Liver (tissue), 9 donors: ENCODE data around the gene SPEG. TPM values are rescaled to one million over a fixed set of nuclear protein-coding genes. Genes with fewer than 3 reads are reported as not detected.

Experiments used
- DNase-seq: peaks from one replicate; pipeline ENCODE4 v3.0.0-alpha.2; 2017; ENCODE audit warnings: low spot score
- H3K27ac ChIP-seq, 2 donors: one replicate each; pipeline ENCODE4 v1.7.0; 2013; ENCODE audit warnings: inconsistent platforms in 2 of 2, low read length in 2 of 2, control low read depth in 1 of 2, low read depth in 1 of 2, mild to moderate bottlenecking in 1 of 2
- H3K27me3 ChIP-seq, 4 donors: one replicate each; pipeline versions ENCODE4 v1.6.1 to v1.7.0; 2013; ENCODE audit warnings: low read length in 3 of 4, inconsistent platforms in 1 of 4, mild to moderate bottlenecking in 1 of 4, moderate library complexity in 1 of 4; ENCODE audit not compliant: control insufficient read depth in 4 of 4, insufficient read depth in 4 of 4
- H3K36me3 ChIP-seq, 4 donors: one replicate each; pipeline versions ENCODE4 v1.6.1 to v1.7.0; 2013; ENCODE audit warnings: low read length in 3 of 4, mild to moderate bottlenecking in 3 of 4, low read depth in 1 of 4, moderate library complexity in 1 of 4; ENCODE audit not compliant: control insufficient read depth in 4 of 4, insufficient read depth in 3 of 4
- H3K4me1 ChIP-seq, 4 donors: one replicate each; pipeline versions ENCODE4 v1.6.1 to v1.7.0; 2013; ENCODE audit warnings: low read length in 3 of 4, mild to moderate bottlenecking in 3 of 4, moderate library complexity in 1 of 4; ENCODE audit not compliant: control insufficient read depth in 4 of 4, insufficient read depth in 4 of 4
- H3K4me3 ChIP-seq, 3 donors: one replicate each; pipeline versions ENCODE4 v1.6.1 to v1.7.0; 2013; ENCODE audit warnings: low read length in 3 of 3, control low read depth in 1 of 3, low read depth in 1 of 3, mild to moderate bottlenecking in 1 of 3
- H3K9ac ChIP-seq, 2 donors: one replicate each; pipeline ENCODE4 v1.7.0; 2013; ENCODE audit warnings: low read length in 2 of 2, mild to moderate bottlenecking in 2 of 2, moderate library complexity in 2 of 2, control low read depth in 1 of 2, low read depth in 1 of 2
- H3K9me3 ChIP-seq, 4 donors: one replicate each; pipeline versions ENCODE4 v1.6.1 to v1.7.0; 2013; ENCODE audit warnings: low read length in 3 of 4; ENCODE audit not compliant: control insufficient read depth in 4 of 4
- ATF3 ChIP-seq: IDR thresholded peaks from 2 replicates; pipeline ENCODE4 v1.6.1; 2016; ENCODE audit warnings: antibody characterized with exemption
- EGR1 ChIP-seq, 2 donors: IDR thresholded peaks; 2 replicates each; pipeline ENCODE4 v1.6.1; 2016 to 2018; ENCODE audit warnings: antibody characterized with exemption in 2 of 2, low read depth in 2 of 2
- FOXA1 ChIP-seq: IDR thresholded peaks from 2 replicates; pipeline ENCODE4 v1.6.1; 2016; ENCODE audit warnings: antibody characterized with exemption
- FOXA2 ChIP-seq: IDR thresholded peaks from 2 replicates; pipeline ENCODE4 v1.6.1; 2016; ENCODE audit warnings: antibody characterized with exemption
- GABPA ChIP-seq, 2 donors: IDR thresholded peaks in 1 of 2; conservative IDR thresholded peaks in 1 of 2; 2 replicates each; pipeline ENCODE4 v1.6.1; 2016; ENCODE audit warnings: antibody characterized with exemption in 2 of 2, mild to moderate bottlenecking in 1 of 2, moderate library complexity in 1 of 2
- HNF4A ChIP-seq, 2 donors: conservative IDR thresholded peaks; 2 replicates each; pipeline ENCODE4 v1.6.1; 2016; ENCODE audit warnings: antibody characterized with exemption in 2 of 2, mild to moderate bottlenecking in 2 of 2
- MAX ChIP-seq: IDR thresholded peaks from 2 replicates; pipeline ENCODE4 v1.6.1; 2016; ENCODE audit warnings: antibody characterized with exemption
- RAD21 ChIP-seq, 2 donors: IDR thresholded peaks; 2 replicates each; pipeline ENCODE4 v1.6.1; 2016; ENCODE audit warnings: antibody characterized with exemption in 2 of 2, mild to moderate bottlenecking in 2 of 2
- REST ChIP-seq: IDR thresholded peaks from 2 replicates; pipeline ENCODE4 v1.6.1; 2016; ENCODE audit warnings: antibody characterized with exemption, mild to moderate bottlenecking
- RXRA ChIP-seq, 2 donors: IDR thresholded peaks; 2 replicates each; pipeline ENCODE4 v1.6.1; 2017 to 2018; ENCODE audit warnings: antibody characterized with exemption in 2 of 2, mild to moderate bottlenecking in 1 of 2
- SP1 ChIP-seq: IDR thresholded peaks from 2 replicates; pipeline ENCODE4 v1.6.1; 2018; ENCODE audit warnings: antibody characterized with exemption, mild to moderate bottlenecking
- YY1 ChIP-seq: IDR thresholded peaks from 2 replicates; pipeline ENCODE4 v1.6.1; 2016; ENCODE audit warnings: antibody characterized with exemption, mild to moderate bottlenecking
- ZBTB33 ChIP-seq: IDR thresholded peaks from 2 replicates; pipeline ENCODE4 v1.6.1; 2016; ENCODE audit warnings: antibody characterized with exemption
- WGBS: extraction: QIAGEN DNeasy Blood & Tissue Kit; methylation state at CpG from one replicate; pipeline ENCODE4 v1.1.7; 2013; 5-methylcytosine and 5-hydroxymethylcytosine counted together
- polyA plus RNA-seq, 2 donors: library from polyadenylated mRNA; stranded (reverse) in 1 of 2; unstranded in 1 of 2; fragments of 200-250 nt in 1 of 2; fragments of >200 nt in 1 of 2; fragmentation: Nextera tagmentation in 1 of 2; extraction: Ambion mirVana in 1 of 2; gene quantifications; one replicate each; pipeline versions ENCODE4 v1.2.1 to v1.2.3, GENCODE V29; 2013 to 2015
- total RNA-seq, 2 donors: library from RNA; depleted of rRNA; stranded (reverse); fragments of >200 nt; gene quantifications; one replicate each; pipeline ENCODE4 v1.2.3, GENCODE V29; 2014
- donor health status: healthy.
- donor health status: healthy.
- donor health status: healthy.
- donor health status: healthy.
- donor health status: healthy.

SPEG gene
- total and polyA plus RNA-seq, 4 donors, result 0.51 to 0.96 (median 0.66) TPM

GRCh38 chr2:219418155-219419011 lies 16.3 kb upstream of the SPEG start, which contains the start of gene DES:
Gene DES (plus strand): TSS chr2:219418377. CDS start chr2:219418463, 86 bp downstream.
- 14% methylated on average over 98 of the region's 98 CpGs for WGBS
- Histone ChIP-seq H3K27ac (no peak within 1 kb of the TSS), H3K4me3 (no peak within 1 kb of the TSS), H3K36me3 (no peaks in the 10 kb centered on the region), H3K4me1 (peaks cover 0 to 9% (median 3%) of the 10 kb centered on the region in 4 donors), H3K9ac (no peak within 1 kb of the TSS), H3K9me3 (no peaks in the 10 kb centered on the region), H3K27me3 (peaks cover 0 to 6% (median 1%) of the 10 kb centered on the region in 4 donors)
- DNase-seq, result no peak
- TF ChIP-seq YY1 (no peak), RXRA (IDR thresholded peaks at IDR 0.05) (no peak), FOXA2 (no peak), EGR1 (IDR thresholded peaks at IDR 0.05; ENCODE audit: low read depth in 2 of 2) (no peak), ATF3 (no peak), MAX (no peak), FOXA1 (no peak), RAD21 (IDR thresholded peaks at IDR 0.05) (no peak), SP1 (no peak)

GRCh38 chr2:219419012-219419324 lies 15.7 kb upstream of the SPEG start:
- TF ChIP-seq ZBTB33, result no peak
- no peak for TF ChIP-seq HNF4A (conservative IDR thresholded peaks at IDR 0.05)
- TF ChIP-seq GABPA (IDR thresholded peaks at IDR 0.05 in 1 of 2, conservative IDR thresholded peaks at IDR 0.05 in 1 of 2), result no peak
- TF ChIP-seq REST, result no peak
- no peak for TF ChIP-seq FOXA2
- TF ChIP-seq RAD21 (IDR thresholded peaks at IDR 0.05), result no peak
- no peak overlapping the region for H3K4me3 ChIP-seq
- no peak overlapping the region for H3K27ac ChIP-seq
- no peak for DNase-seq
- 46% methylated on average over 12 of the region's 12 CpGs for WGBS
- no peaks in the 10 kb centered on the region for H3K9me3 ChIP-seq
- peaks cover 0 to 6% (median 1%) of the 10 kb centered on the region in 4 donors for H3K27me3 ChIP-seq
- H3K4me1 ChIP-seq, result peaks cover 0 to 9% (median 3%) of the 10 kb centered on the region in 4 donors
- no peaks in the 10 kb centered on the region for H3K36me3 ChIP-seq
- H3K9ac ChIP-seq, result no peak overlapping the region
